HL-60 (cell line): ENCODE results near the gene ADPGK.

Source experiments
- DNase-seq, 2 experiments: peaks; one replicate each; pipeline ENCODE4 v3.0.0-alpha.2; 2010 to 2020; ENCODE audit warnings: low read depth in 1 of 2, low spot score in 1 of 2
- H3K27ac ChIP-seq: fragments of 250-450 bp; sonication (Bioruptor Pico); replicated peaks from 2 replicates; pipeline ENCODE4 v1.5.1; 2020; ENCODE audit warnings: mild to moderate bottlenecking, moderate library complexity
- H3K27me3 ChIP-seq: fragments of 250-450 bp; sonication (Bioruptor Pico); 2 replicates; pipeline ENCODE4 v1.5.1; 2021; ENCODE audit warnings: mild to moderate bottlenecking, moderate library complexity; ENCODE audit not compliant: insufficient read depth, poor library complexity, severe bottlenecking
- H3K4me3 ChIP-seq: replicated peaks from 2 replicates; pipeline ENCODE4 v1.5.1; 2011; ENCODE audit warnings: mild to moderate bottlenecking, control low read depth, low read length; ENCODE audit not compliant: insufficient read depth
- GABPA ChIP-seq: IDR thresholded peaks from 2 replicates; pipeline ENCODE4 v1.6.1; 2012; ENCODE audit warnings: low read depth
- POLR2AphosphoS5 ChIP-seq: IDR thresholded peaks from 2 replicates; pipeline ENCODE4 v1.6.1; 2012; ENCODE audit warnings: low read depth
- SPI1 ChIP-seq: IDR thresholded peaks from 2 replicates; pipeline ENCODE4 v1.6.1; 2012; ENCODE audit warnings: low read depth, mild to moderate bottlenecking, borderline replicate concordance
- TF ChIP-seq, protein P1 (sequence below): IDR thresholded peaks from 2 replicates; pipeline ENCODE4 v1.6.1; 2012; ENCODE audit warnings: low read depth; ENCODE audit not compliant: insufficient replicate concordance
- TF ChIP-seq, protein P2 (sequence below): IDR thresholded peaks from one replicate; pipeline ENCODE4 v1.5.1; 2011; ENCODE audit warnings: low read length, control low read depth, inconsistent platforms; ENCODE audit not compliant: insufficient read depth

Gene ADPGK

GRCh38 chr15:72784456-72784876, 908 bp upstream of the ADPGK start:
- Histone ChIP-seq H3K27ac (peak overlapping the region; percentile 96), H3K27me3 (no peaks in the 10 kb centered on the region), H3K4me3 (peak overlapping the region; percentile 87)
- no peak for DNase-seq
- TF ChIP-seq, protein P1, sequence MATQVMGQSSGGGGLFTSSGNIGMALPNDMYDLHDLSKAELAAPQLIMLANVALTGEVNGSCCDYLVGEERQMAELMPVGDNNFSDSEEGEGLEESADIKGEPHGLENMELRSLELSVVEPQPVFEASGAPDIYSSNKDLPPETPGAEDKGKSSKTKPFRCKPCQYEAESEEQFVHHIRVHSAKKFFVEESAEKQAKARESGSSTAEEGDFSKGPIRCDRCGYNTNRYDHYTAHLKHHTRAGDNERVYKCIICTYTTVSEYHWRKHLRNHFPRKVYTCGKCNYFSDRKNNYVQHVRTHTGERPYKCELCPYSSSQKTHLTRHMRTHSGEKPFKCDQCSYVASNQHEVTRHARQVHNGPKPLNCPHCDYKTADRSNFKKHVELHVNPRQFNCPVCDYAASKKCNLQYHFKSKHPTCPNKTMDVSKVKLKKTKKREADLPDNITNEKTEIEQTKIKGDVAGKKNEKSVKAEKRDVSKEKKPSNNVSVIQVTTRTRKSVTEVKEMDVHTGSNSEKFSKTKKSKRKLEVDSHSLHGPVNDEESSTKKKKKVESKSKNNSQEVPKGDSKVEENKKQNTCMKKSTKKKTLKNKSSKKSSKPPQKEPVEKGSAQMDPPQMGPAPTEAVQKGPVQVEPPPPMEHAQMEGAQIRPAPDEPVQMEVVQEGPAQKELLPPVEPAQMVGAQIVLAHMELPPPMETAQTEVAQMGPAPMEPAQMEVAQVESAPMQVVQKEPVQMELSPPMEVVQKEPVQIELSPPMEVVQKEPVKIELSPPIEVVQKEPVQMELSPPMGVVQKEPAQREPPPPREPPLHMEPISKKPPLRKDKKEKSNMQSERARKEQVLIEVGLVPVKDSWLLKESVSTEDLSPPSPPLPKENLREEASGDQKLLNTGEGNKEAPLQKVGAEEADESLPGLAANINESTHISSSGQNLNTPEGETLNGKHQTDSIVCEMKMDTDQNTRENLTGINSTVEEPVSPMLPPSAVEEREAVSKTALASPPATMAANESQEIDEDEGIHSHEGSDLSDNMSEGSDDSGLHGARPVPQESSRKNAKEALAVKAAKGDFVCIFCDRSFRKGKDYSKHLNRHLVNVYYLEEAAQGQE = no peak
- TF ChIP-seq, protein P2, sequence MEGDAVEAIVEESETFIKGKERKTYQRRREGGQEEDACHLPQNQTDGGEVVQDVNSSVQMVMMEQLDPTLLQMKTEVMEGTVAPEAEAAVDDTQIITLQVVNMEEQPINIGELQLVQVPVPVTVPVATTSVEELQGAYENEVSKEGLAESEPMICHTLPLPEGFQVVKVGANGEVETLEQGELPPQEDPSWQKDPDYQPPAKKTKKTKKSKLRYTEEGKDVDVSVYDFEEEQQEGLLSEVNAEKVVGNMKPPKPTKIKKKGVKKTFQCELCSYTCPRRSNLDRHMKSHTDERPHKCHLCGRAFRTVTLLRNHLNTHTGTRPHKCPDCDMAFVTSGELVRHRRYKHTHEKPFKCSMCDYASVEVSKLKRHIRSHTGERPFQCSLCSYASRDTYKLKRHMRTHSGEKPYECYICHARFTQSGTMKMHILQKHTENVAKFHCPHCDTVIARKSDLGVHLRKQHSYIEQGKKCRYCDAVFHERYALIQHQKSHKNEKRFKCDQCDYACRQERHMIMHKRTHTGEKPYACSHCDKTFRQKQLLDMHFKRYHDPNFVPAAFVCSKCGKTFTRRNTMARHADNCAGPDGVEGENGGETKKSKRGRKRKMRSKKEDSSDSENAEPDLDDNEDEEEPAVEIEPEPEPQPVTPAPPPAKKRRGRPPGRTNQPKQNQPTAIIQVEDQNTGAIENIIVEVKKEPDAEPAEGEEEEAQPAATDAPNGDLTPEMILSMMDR = no peak
- TF ChIP-seq SPI1 (no peak), GABPA (no peak), POLR2AphosphoS5 (no peak)

DNA sequence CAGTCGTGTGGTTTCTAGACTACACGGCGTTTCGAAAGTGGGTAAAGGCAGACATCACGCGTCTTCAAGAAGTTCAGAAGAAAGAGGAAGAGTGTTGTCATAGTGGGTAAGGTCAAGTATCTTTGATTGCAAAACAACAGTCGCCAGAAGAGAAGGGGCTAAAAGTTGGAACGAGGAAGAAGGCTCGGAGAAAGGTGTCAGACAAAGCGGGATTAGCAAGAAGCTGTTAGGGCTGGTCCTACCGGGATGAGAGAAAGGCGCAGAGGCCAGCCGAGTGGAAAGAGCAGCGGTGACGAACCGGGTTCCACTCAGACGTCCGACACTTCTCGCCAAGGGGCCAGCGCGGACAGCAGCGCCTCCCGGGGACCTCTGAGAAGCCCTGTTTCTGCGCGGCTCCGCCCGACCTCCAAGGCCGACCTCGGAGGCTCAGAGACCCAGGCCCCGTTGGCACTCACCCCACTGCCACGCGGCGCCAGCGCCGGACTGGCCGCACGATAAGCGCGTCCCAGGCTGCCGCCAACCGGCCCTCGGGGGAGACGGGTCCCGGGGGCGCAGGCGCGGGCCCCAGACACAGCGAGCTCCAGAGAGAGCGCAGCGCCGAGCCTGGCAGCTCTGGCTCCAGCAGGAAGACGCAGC, 436 bp downstream of the ADPGK start:
- peak overlapping the region; percentile 87 for H3K4me3 ChIP-seq
- no peaks in the 10 kb centered on the region for H3K27me3 ChIP-seq
- H3K27ac ChIP-seq = peak overlapping the region; percentile 96
- peak; percentile 77 to 92 for DNase-seq
- TF ChIP-seq, protein P1 = no peak
- TF ChIP-seq, protein P2 = no peak
- TF ChIP-seq GABPA = peak; percentile 38; the same call in 1 of the 2 replicates
- TF ChIP-seq SPI1 = peak; percentile 93
- TF ChIP-seq POLR2AphosphoS5 = peak; percentile 13; the same call in 1 of the 2 replicates

DNA sequence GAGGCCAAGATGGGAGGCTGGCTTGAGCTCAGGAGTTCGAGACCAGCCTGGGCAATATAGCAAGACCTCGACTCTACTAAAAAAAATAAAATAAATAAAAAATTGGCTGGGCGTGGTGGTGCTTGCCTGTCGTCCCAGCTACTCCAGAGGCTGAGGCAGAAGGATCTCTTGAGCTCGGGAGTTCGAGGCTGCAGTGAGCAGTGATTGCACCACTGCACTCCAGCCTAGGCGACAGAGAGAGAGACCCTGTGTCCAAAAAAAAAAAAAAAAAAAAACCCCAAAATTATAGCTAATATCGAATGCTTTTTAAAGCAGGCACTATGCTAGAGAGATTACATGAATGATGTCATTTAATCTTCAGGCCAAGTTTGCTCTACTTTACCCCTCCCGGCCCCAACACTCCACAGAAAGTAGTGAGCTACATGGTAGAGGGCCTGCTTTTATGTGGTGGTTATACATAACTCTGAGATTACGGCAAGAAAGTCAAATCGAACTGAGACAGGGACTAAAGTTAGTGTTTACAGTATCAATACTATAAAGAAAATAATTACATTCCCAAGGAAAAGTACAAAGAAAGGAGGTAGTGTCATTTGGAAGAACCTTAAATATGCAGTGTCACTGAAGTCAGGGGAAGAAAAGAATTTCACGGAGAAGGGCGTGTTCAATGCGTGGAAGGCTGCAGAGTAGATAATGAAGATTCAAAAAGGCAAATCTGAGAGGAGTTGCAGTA, 1.1 kb downstream of the ADPGK start:
- DNase-seq = no peak
- H3K27ac ChIP-seq = peak overlapping the region; percentile 96
- TF ChIP-seq, protein P2 = no peak
- TF ChIP-seq SPI1 (no peak), GABPA (no peak), POLR2AphosphoS5 (no peak)
- TF ChIP-seq, protein P1 = no peak

More for the DNA sequence above, 1.1 kb downstream of the ADPGK start:
- Histone ChIP-seq H3K27me3 (no peaks in the 10 kb centered on the region), H3K4me3 (peak overlapping the region; percentile 87)
